ENCODE measurements around the gene PPP2R2B. TPM values are rescaled to one million over a fixed set of nuclear protein-coding genes. Genes with fewer than 3 reads are reported as not detected.

PPP2R2B gene
- total and polyA plus RNA-seq, 2 donors (not counting 1 experiment from before 2014, with no cell fraction given): 0.67 to 1.5 TPM

DNA sequence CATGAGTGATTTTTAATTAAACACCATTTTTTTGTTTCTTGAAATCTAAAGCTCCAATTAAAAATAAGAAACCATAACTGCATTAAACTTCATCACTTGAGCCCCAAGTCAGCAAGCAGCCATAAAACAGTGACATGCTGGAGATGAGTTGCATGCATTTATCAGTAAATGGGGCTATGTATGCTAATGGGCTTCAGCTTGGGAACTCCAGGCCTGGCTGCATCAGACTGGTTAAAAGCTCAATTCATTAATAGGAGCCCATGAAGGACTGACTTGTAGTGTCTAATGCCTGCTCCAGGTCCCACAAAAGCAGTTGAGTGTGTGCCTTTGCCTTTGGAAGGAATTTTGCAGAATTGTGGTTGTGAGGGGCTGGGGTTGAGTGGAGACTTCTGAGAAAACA is 328.9 kb downstream of the PPP2R2B start:
- no peak for DNase-seq (ENCODE audit: low read depth in 2 of 2)

GRCh38 chr5:146548781-146549449 is 329.6 kb downstream of the PPP2R2B start:
- no peaks in the 10 kb centered on the region for H3K79me2 ChIP-seq (ENCODE audit: control insufficient read depth, insufficient read depth, low read length)
- TF ChIP-seq CTCF (conservative IDR thresholded peaks at IDR 0.05 in 1 of 2, IDR thresholded peaks at IDR 0.05 in 1 of 2; ENCODE audit: low read depth in 1 of 2, low read length in 2 of 2) (no peak), EZH2 (IDR thresholded peaks at IDR 0.05; ENCODE audit: low read length, missing control alignments) (no peak)
- no peaks in the 10 kb centered on the region for H3K9me3 ChIP-seq (ENCODE audit: control insufficient read depth, insufficient read depth, low read depth, low read length)
- H3K4me2 ChIP-seq (ENCODE audit: extremely low read depth, insufficient read depth, low read length): no peak overlapping the region
- H4K20me1 ChIP-seq (ENCODE audit: control insufficient read depth, extremely low read depth, insufficient read depth, low read length): no peaks in the 10 kb centered on the region
- H2AFZ ChIP-seq (ENCODE audit: low read length): no peak overlapping the region
- no peaks in the 10 kb centered on the region for H3K4me1 ChIP-seq (ENCODE audit: control insufficient read depth, extremely low read depth, insufficient read depth, low read length)
- H3K9ac ChIP-seq (ENCODE audit: insufficient read depth, low read length): no peak overlapping the region
- no peak for DNase-seq (ENCODE audit: low read depth in 2 of 2)
- no peaks in the 10 kb centered on the region for H3K36me3 ChIP-seq (ENCODE audit: control insufficient read depth, insufficient read depth, low read length)
- no peak overlapping the region for H3K4me3 ChIP-seq (replicated peaks in 1 of 4; ENCODE audit: control extremely low read depth in 1 of 4, insufficient read depth in 1 of 4, low read depth in 3 of 4, low read length in 4 of 4)
- no peak overlapping the region for H3K27ac ChIP-seq (ENCODE audit: insufficient read depth, low read length)
- no peaks in the 10 kb centered on the region for H3K27me3 ChIP-seq (ENCODE audit: control insufficient read depth, insufficient read depth, low read length)

More for the DNA sequence above, 328.9 kb downstream of the PPP2R2B start:
- Histone ChIP-seq H3K4me1 (ENCODE audit: control insufficient read depth, extremely low read depth, insufficient read depth, low read length) (no peaks in the 10 kb centered on the region), H3K79me2 (ENCODE audit: control insufficient read depth, insufficient read depth, low read length) (no peaks in the 10 kb centered on the region), H3K4me3 (replicated peaks in 1 of 4; ENCODE audit: control extremely low read depth in 1 of 4, insufficient read depth in 1 of 4, low read depth in 3 of 4, low read length in 4 of 4) (no peak overlapping the region), H3K27ac (ENCODE audit: insufficient read depth, low read length) (no peak overlapping the region), H3K4me2 (ENCODE audit: extremely low read depth, insufficient read depth, low read length) (no peak overlapping the region), H2AFZ (ENCODE audit: low read length) (no peak overlapping the region), H3K27me3 (ENCODE audit: control insufficient read depth, insufficient read depth, low read length) (no peaks in the 10 kb centered on the region), H3K9ac (ENCODE audit: insufficient read depth, low read length) (no peak overlapping the region), H3K36me3 (ENCODE audit: control insufficient read depth, insufficient read depth, low read length) (no peaks in the 10 kb centered on the region), H3K9me3 (ENCODE audit: control insufficient read depth, insufficient read depth, low read depth, low read length) (no peaks in the 10 kb centered on the region), H4K20me1 (ENCODE audit: control insufficient read depth, extremely low read depth, insufficient read depth, low read length) (no peaks in the 10 kb centered on the region)
- no peak for TF ChIP-seq CTCF (conservative IDR thresholded peaks at IDR 0.05 in 1 of 2, IDR thresholded peaks at IDR 0.05 in 1 of 2; ENCODE audit: low read depth in 1 of 2, low read length in 2 of 2)
- TF ChIP-seq EZH2 (IDR thresholded peaks at IDR 0.05; ENCODE audit: low read length, missing control alignments): no peak

GRCh38 chr5:146544232-146544631 is 334.3 kb downstream of the PPP2R2B start:
- no peak for DNase-seq (ENCODE audit: low read depth in 2 of 2)
- H3K27ac ChIP-seq (ENCODE audit: insufficient read depth, low read length): no peak overlapping the region
- H3K4me3 ChIP-seq (replicated peaks in 1 of 4; ENCODE audit: control extremely low read depth in 1 of 4, insufficient read depth in 1 of 4, low read depth in 3 of 4, low read length in 4 of 4): no peak overlapping the region
- H3K79me2 ChIP-seq (ENCODE audit: control insufficient read depth, insufficient read depth, low read length): no peaks in the 10 kb centered on the region
- H3K9ac ChIP-seq (ENCODE audit: insufficient read depth, low read length): no peak overlapping the region
- H3K27me3 ChIP-seq (ENCODE audit: control insufficient read depth, insufficient read depth, low read length): no peaks in the 10 kb centered on the region
- H2AFZ ChIP-seq (ENCODE audit: low read length): no peak overlapping the region
- H3K4me1 ChIP-seq (ENCODE audit: control insufficient read depth, extremely low read depth, insufficient read depth, low read length): no peaks in the 10 kb centered on the region
- TF ChIP-seq EZH2 (IDR thresholded peaks at IDR 0.05; ENCODE audit: low read length, missing control alignments) (no peak), CTCF (conservative IDR thresholded peaks at IDR 0.05 in 1 of 2, IDR thresholded peaks at IDR 0.05 in 1 of 2; ENCODE audit: low read depth in 1 of 2, low read length in 2 of 2) (no peak)
- no peaks in the 10 kb centered on the region for H3K36me3 ChIP-seq (ENCODE audit: control insufficient read depth, insufficient read depth, low read length)
- H3K4me2 ChIP-seq (ENCODE audit: extremely low read depth, insufficient read depth, low read length): no peak overlapping the region
- no peaks in the 10 kb centered on the region for H4K20me1 ChIP-seq (ENCODE audit: control insufficient read depth, extremely low read depth, insufficient read depth, low read length)
- no peaks in the 10 kb centered on the region for H3K9me3 ChIP-seq (ENCODE audit: control insufficient read depth, insufficient read depth, low read depth, low read length)

All from fibroblast of lung (primary cell).